GM19372 (cell line): Measurements from ENCODE around the gene C1orf105.

Experiments
- ATAC-seq: cut with Tn5 transposase; IDR thresholded peaks from one replicate; pipeline ENCODE4 v1.9.1; 2021; ENCODE audit warnings: mild to moderate bottlenecking, low read depth, moderate library complexity; ENCODE audit not compliant: unreplicated experiment

The C1orf105 gene

GRCh38 chr1:172394811-172395210 lies 25.7 kb upstream of the C1orf105 start:
- ATAC-seq: no peak

GRCh38 chr1:172395576-172395975 lies 24.9 kb upstream of the C1orf105 start:
- ATAC-seq: no peak

- no peak for ATAC-seq
These were observed 23.3 kb upstream of the C1orf105 start for GRCh38 chr1:172397221-172397620.

- ATAC-seq: no peak
These were observed 22.9 kb upstream of the C1orf105 start for GRCh38 chr1:172397633-172398032.

- ATAC-seq: no peak
These were observed 22.3 kb upstream of the C1orf105 start for GRCh38 chr1:172398193-172398592.

- ATAC-seq: no peak
These were observed 21.3 kb upstream of the C1orf105 start for GRCh38 chr1:172398970-172399755.

GRCh38 chr1:172399756-172400721 lies 20.4 kb upstream of the C1orf105 start:
- no peak for ATAC-seq

- no peak for ATAC-seq
These were observed 19.8 kb upstream of the C1orf105 start for GRCh38 chr1:172400722-172401105.

- ATAC-seq: no peak
These were observed 19.0 kb upstream of the C1orf105 start for GRCh38 chr1:172401477-172401876.

- no peak for ATAC-seq
These were observed 18.6 kb upstream of the C1orf105 start for GRCh38 chr1:172401892-172402291.

GRCh38 chr1:172402878-172403569 lies 17.5 kb upstream of the C1orf105 start:
- no peak for ATAC-seq

- no peak for ATAC-seq
These were observed 16.4 kb upstream of the C1orf105 start for GRCh38 chr1:172404121-172404520.

- ATAC-seq: no peak
These were observed 14.6 kb upstream of the C1orf105 start for GRCh38 chr1:172405912-172406311.

- ATAC-seq: no peak
These were observed 13.5 kb upstream of the C1orf105 start for GRCh38 chr1:172406968-172407367.

- ATAC-seq: no peak
These were observed 11.5 kb upstream of the C1orf105 start for GRCh38 chr1:172408958-172409357.

GRCh38 chr1:172410027-172410426 lies 10.5 kb upstream of the C1orf105 start:
- no peak for ATAC-seq

GRCh38 chr1:172411791-172412338 lies 8.6 kb upstream of the C1orf105 start:
- ATAC-seq: no peak

GRCh38 chr1:172414331-172414730 lies 6.2 kb upstream of the C1orf105 start:
- no peak for ATAC-seq

GRCh38 chr1:172416496-172417035 lies 3.9 kb upstream of the C1orf105 start:
- no peak for ATAC-seq

- ATAC-seq: no peak
These were observed 2.9 kb upstream of the C1orf105 start for GRCh38 chr1:172417557-172417956.
